Stromal cell of bone marrow (primary cell): Measurements from ENCODE around the gene TPM4.
"Not testable (repeated sequence)": the region's sequence is repeated elsewhere in the genome, so short reads cannot be mapped to it uniquely, and the experiment has no call there.

Experiments
- DNase-seq: peaks from one replicate; pipeline ENCODE4 v3.0.0-alpha.2; 2012; ENCODE audit warnings: low read depth

The TPM4 gene

DNA sequence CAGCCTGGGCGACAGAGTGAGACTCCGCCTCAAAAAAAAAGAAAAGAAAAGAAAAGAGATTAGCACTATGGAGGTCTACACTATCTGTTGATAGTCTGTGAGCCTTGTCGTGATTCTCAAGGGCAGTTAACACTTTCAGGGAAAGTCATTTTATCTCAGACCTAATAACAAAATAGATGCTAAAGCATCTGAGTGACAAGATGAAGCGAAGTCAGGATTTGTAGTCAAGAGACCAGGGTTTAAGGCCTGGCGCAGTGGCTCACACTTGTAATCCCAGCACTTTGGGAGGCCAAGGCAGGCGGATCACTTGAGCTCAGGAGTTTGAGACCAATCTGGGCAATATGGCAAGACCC, 22.1 kb downstream of the TPM4 start:
- DNase-seq, result no peak

DNA sequence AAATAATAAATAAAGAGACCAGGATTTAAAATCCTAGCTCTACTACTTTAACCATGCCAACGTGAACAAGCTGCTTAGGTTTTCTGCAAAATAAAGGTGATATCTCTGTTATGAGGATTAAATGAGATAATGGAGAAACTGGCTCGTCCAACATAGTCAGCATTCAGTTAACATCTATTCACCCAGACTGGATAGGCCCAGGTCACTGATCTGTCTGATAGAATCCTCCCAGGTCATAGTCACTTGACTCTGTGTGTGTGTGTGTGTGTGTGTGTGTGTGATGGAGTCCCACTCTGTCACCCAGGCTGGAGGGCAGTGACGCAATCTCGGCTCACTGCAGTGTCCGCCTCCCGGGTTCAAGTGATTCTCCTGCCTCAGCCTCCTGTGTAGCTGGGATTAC, 22.5 kb downstream of the TPM4 start:
- no peak for DNase-seq

DNA sequence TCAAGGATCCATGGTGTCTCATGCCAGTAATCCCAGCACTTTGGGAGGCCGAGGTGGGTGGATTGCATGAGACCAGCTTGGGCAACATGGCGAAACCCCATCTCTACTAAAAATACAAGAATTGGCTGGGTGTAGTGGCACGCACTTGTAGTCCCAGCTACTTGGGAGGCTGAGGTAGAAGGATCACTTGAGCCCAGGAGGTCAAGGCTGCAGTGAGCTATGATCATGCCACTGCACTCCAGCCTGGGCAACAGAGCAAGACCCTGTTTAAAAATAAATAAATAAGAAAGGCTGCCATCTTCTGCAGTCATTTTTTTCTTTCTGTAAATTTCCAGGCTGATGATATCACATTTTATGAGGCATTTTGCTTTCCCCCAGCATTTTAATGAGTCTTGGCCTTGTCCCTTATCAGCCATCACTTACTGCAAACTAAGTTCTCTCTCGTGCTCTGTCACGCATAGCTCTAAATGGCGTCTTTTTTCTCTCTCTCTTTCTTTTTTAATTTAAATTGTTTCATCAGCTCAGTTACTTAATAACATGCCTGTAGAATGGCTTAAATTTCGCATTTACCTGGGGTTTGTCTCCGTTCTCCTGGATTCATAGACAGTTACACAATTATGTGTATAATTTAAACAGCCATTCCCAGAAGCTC, 23.1 kb downstream of the TPM4 start:
- DNase-seq, result not testable (repeated sequence)

DNA sequence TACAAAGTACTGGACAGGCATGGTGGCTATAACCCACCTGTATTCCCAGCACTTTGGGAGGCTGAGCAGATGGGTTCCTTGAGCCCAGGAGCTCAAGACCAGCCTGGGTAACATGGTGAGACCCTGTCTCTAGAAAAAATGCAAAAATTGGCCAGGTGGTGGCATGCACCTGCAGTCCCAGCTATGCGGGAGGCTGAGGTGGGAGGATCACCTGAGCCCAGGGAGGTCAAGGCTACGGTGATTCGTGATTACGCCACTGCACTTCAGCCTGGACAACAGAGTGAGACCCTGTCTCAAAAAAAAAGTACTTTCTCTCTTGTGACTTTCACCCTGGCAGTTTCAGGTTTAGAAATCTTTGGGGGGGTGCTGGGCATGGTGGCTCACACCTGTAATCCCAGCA, 24.2 kb downstream of the TPM4 start:
- no peak for DNase-seq

DNA sequence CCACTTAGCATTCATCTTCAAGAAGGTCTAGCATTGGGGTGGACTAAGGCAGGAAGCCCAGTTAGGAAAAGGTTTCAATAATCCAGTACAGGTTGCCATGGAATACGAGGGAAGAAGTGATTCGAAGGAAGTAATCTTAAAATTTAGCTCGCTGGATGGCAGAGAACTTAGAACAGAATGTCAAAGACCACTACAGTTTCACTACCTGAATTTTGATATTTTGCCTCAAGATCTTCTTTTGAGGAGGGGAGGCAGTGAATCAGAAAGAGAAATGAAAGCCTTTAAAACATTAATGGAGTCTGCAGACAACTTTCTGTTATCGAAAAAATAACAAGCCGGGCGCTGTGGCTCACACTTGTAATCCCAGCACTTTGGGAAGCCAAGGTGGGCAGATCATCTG, 28.4 kb downstream of the TPM4 start:
- no peak for DNase-seq

DNA sequence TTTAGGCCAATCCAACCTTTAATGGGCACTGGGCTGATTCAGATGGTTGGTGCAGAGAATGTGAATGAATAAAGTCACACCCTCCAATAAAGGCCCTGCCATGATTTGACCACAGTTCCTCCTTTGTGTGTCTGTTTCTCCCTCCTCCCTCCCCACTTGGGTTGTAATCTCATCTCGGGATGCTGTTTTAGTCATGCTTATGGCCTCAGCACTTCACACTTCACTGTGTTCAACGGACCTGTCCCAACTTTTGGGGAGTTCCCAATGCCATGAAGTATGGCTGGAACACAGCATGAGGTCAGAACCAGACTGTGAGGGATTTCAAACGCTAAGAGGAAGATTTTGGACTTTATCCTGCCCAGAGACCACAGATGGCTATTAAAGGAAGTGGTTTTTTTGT, 29.8 kb downstream of the TPM4 start:
- no peak for DNase-seq

DNA sequence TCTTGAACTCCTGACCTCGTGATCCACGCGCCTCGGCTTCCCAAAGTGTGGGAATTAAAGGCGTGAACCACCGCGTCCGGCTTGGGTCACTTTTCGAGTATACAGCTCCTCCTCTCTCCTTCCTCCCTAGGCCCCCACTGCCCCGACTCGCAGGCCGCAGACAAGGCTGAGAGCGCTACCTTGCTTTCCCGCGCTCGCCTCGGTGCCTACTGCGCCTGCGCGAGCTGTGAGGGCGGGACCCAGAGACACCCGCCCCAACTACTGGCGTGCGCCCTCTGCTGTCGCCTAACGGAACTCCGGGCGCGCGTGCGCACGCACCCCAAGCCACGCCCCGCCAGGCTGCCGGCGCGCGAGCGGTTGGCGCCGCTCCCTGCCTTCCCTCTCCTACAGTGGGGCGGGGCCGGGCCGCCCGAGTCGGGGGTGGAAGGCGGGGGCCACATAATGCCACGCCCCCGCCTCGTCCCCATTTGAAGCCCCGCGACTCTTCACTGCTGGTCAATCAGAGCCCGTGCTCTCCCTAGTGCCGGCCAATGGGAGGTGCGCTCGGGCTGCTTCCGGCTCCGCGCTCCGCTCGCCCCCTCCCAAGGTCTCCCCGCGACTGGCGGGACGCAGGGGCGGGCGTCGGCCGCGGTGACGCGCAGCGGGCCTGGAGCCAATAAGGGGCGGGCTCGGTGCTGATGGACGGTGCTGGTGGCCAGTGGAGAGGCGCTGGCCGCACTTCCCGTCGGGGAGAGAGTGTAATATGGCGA, 35.0 kb downstream of the TPM4 start, which contains the start of gene RAB8A:
RAB8A (plus strand) TSS at position 730 of the 749 bp plus-strand sequence; CDS start at position 743, 13 bp downstream.
- DNase-seq, result peak; percentile 98

DNA sequence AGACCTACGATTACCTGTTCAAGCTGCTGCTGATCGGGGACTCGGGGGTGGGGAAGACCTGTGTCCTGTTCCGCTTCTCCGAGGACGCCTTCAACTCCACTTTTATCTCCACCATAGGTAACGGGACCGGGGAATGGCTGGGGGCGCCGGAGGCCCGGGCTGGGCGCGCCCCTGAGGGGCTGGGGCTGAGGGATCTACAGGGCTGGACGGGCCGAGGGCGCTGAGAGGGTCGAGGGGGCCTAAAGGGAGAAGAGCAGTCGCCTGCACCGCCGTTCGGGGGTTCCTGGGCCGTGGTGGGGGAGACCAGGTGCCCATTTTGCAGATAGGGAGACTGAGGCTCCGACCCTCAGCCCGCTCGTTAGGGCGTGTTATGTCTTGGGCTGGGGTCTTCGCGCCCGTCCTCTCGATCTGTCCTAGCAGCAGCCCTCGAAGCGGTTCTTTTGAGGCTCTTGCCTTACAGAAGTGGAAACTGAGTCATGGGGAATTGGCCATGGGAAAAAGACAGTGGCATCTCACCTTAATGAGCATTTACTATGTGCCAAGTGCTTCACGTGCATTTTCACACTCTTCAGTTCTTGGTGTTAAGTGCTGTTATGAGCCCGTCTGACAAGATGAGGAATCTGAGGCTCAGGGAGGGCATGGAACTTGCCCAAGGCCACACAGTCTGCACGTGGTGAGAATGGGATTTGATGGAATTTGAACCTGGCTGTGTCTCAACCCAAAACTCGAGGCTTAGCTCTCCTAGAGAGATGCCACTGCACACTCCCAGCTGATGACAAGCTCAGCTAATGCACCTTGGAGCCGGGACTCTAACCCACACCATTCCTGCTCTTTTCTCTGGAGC, 35.8 kb downstream of the TPM4 start:
- no peak for DNase-seq

DNA sequence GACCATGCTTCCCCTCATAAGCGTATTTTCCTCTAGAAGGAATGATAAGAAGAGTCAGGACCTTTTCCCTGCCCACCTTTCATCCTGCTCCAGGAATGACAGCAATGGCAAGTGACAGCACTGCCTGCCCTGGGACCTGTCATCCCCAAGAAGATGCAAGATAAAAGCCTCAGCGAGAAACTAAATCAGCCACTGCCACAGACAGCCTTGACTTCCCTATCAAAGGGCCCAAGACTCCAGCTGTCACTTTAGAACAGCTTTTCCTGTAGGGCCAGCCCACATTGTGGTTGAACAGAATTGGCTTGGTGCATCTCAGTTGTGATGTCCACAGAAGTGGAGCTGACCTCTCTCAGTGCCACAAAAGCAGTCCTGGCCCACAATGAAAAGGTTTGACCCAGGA, 36.5 kb downstream of the TPM4 start:
- DNase-seq, result no peak

DNA sequence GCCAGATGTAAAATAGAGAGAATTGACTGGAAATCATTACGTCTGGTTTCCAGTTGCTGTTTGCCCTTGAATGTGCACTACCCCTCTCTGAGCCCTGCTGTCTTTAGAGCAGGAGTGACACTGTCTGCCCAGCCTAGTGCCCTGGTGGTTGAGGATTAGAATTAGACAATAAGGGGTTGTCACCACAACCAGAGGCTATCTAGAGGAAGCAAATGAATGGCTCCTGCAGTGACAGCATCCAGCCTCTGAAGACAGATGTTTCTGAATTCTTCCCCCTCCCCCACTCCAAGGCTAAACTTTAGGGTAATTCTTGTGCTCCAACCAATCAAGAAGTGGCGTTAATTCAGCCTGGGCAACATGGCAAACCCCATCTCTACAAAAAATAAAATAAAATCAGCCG, 37.4 kb downstream of the TPM4 start:
- no peak for DNase-seq

DNA sequence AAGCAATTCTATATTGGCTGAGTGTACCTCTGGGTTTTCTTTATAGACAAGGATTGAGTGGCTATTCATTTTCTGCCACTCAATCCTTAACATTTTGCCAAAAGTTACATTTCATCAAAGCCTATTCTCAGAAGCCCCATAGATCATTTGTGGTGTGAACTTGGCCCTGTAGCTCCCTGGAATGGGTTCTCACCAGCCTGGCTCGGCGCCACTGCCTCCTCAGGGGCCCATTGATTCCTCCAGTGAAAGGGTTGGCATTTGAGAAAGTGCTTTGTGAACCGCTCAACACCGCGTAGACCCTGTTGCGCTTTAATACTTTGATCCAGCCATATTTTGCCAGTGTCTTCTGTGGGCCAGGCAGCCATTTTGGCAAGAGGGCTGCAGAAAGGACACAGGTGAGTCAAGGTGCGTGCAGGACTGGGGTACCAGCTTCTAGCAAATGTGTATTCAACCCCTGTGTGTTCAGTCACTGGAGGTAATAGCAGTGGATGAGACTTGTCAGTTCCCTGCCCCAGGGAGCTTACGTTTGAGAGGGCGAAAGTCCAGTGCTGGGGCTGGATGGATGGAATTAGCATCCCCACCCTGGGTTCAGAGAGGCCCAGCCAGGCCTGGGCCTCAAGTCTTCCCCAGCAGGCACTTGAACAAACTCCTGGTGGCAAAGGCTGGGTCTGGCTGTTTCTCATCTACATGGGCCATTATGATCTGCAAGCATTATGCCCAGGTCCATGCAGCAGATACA, 39.2 kb downstream of the TPM4 start:
- no peak for DNase-seq

DNA sequence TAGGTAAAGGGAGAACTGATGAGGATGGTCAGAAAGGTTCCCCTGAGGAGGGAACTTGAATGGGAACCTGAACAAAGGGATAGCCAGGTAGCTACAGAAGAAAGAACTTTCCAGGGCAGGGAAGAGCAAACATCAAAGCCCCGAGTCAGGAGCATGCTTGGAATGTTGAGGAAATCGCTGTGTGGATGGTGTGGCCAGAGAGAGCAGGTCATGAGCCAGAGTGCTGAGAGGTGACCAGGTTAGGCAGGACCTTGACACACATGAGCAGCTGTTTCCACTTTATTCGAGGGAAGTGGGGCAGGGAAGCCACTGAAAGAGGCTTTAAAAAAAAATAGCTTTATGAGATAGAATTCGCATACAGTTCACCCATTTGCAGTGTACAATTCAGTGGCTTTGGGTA, 39.8 kb downstream of the TPM4 start:
- DNase-seq, result no peak

DNA sequence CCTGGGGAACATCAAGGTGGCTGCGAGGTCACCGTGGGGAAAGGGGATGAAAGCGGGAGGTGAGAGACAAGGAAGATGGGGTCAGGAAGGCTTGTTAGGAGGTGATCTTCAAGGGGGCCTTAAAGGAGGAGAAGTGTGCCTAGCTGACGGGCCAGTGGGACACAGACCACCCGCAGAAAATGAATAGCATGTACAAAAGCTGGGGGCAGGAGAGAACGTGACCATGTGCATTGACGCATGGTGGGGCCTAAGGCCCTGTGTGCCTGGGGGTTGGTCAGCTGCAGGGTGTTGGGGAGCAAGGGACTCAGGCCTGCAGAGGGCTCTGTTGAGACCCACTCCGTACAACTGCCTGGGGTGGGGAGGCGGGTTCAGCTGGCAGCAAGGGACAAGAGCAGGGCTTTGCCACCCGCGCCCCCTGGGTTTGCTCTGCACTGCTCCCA, 41.3 kb downstream of the TPM4 start:
- no peak for DNase-seq

DNA sequence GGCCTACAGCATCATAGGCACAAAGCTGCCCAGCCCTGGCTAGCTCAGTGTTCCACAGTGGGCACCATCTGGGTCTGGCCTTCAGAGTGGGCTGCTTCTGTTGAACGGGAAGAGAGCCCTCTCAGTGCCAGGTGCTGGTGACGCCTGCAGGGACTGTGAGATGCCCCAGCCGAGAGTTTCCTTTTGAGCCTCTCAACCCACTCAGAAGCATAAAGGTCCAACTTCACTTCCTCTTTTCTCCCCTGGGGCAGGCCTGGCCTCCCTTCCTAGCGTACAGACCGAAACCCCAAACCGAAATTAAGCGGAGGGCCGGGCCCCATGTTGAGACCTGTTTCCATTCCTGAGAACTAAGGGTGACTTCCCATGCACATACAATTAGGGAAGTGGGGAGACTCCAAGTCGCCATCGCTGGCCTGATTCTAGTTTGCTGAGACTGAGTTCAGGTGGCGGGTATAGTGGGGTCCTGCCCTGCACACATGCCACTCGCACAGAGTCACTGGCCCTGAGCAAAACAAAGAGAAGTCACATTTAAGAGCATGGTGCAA, 42.3 kb downstream of the TPM4 start:
- DNase-seq, result no peak

DNA sequence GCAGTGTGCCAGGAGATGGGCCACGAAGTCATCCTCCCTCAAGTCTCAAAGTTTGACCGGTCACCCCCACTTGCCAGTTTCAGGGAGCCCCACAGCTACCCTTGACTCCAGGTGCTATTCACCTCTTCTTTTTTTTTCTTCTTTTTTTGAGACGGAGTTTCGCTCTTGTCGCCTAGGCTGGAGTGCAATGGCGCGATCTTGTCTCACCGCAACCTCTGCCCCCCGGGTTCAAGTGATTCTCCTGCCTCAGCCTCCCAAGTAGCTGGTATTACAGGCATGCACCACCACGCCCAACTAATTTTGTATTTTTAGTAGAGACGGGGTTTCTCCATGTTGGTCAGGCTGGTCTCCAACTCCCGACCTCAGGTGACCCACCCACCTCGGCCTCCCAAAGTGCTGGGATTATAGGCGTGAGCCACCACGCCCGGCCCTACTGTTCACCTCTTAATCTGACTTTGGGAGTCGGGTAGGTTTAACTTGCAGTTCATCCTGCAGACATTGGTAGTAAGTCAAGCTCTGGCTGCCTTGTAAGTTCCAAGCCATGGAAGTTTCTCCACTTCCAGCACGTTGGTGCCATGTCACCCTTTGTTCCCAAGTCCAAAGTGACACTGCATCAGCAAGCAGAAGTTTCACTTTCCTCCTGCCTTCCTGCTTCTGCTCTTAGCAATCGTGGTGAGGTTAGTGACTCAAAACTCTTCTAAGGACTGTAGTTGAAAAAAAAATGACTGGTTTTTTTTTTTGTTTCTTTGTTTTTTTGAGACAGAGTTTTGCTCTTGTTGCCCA, 43.0 kb downstream of the TPM4 start:
- DNase-seq, result not testable (repeated sequence)

DNA sequence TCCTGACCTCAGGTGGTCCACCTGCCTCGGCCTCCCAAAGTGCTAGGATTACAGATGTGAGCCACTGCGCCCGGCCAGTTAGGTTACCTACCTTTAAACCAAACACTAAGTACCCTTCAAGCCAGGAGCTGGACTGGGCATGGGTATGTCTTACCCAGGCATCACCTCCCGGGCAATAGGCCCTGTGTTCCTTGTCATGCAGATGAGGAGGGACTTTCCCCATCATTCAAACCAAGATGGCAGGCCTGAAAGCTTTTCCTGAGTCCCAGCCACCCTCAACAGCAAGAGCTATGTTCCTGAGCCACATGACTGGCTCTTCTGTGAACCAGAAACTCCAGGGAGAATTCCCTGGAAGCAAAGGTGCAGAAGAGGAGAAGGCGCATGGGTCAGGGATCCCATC, 44.8 kb downstream of the TPM4 start:
- no peak for DNase-seq

DNA sequence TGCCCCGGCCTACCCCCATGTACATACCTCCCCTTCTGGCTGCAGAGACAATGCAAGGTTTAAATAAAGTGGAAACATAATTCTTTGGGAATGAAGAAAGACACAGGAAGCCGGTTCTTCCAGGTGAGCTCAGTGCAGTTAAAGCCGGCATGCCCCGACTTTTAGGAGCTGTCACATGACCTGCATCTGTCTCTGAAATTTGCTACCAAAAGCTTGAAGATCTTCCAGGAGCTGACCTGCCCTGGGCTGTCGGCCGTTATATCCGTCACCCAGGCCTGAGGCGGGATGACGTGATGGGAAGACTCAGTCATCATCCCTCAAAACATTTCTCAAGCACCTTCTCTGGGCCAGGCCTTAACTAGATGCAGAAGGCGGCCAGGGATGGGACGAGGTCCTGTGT, 45.7 kb downstream of the TPM4 start:
- no peak for DNase-seq

DNA sequence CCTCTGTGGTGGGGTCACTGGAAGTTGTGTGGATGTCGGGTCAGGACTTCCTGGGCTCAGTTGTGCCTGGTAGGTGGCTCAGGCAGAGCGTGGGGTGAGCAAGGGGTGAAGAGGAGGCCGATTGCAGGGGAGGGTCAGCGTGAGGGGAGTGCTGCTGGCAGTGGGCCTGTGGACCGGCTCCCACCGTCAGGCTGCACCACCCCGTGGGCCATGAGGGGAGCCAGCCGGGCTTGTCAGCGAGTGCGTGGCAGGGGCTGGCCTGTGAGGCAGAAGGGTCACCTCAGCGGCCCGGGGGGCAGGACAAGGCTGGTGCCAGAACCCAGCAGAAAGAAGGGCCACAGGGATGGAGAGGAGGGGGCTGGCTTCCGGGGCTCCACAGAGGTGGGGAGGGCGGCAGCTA, 48.7 kb downstream of the TPM4 start:
- no peak for DNase-seq

DNA sequence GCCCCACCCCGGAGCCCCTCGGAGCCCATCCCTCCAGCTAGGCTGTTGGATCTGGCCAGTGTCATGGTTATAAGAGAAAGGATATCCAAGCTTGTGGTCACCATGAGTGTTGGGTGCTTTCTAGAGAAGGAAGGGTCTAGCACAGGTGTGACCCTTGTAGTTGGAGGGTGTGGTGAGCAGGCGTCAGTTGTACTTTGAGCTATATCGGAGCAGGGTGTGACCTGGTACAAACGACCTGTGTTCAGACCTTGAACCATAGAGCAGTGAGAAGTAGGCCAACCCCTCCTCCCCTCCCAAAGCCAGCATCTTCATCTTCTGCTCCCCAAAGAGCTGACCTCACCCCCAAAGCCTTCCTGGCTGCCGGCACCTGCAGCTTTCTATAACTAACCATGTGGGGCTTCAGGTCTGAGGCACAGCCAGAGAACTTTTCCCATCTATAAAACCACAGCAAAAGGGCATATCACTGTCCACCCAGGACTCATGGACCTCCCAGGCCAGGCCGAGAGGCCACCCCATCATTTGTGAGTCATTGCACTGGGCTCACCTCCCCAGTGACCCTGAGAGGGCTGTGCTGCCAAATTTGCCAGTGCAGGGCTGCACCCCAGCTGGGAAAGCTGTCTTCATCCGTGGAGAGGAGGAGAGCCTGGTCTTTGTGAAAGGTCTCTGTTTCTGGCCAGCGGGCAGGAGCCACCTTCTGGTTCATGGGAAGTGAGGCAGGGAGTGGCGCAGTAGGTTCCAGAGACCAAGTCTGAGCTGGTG, 49.6 kb downstream of the TPM4 start:
- no peak for DNase-seq

DNA sequence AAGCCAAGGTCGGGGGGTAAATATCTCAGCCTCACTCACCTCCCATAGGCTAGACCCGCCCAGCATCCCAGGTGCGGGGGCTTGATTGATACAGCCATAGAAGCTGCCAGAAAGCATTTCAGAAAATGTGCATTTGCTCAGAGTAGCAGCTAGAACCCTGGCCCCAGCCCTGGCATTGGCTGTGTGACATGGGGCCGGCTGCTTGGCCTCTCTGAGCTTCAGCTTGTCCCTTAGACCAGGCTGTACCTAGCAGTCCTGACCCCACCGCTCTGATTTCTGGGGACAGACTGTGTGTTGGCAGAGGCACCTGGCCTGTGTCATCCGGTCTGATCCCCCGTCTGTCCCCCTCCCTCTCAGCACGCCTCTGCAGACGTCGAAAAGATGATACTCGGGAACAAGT, 50.8 kb downstream of the TPM4 start:
- DNase-seq, result no peak
